Endothelial cell of hepatic sinusoid (primary cell): Measurements from ENCODE around the gene IQGAP2.

Source experiments
- in situ Hi-C: cut with HindIII; loops from 2 replicates; pipeline ENCODE4 v1.10.0; 2017; ENCODE audit warnings: low sequenced_read_pairs

Gene IQGAP2

DNA sequence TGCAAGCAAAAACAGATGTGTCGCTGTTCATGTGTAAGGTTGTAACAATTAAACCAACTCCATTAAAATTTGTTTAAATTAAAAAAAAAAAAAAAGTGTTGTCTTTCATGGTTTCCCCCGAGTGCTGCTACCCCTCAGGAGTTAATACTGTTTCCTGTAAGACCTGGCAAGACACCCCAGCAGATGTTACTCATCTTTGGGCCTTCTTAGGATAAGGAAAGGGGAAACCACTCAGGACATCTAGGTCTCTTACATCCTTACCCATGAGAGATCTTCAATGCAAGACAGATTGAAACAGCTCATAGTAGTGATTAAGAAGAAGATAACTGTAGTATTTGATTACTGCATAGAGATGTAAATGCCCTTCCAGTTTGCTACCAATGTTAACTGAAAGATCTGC lies 279.3 kb downstream of the IQGAP2 start:
- in situ Hi-C loops = no loop called here

DNA sequence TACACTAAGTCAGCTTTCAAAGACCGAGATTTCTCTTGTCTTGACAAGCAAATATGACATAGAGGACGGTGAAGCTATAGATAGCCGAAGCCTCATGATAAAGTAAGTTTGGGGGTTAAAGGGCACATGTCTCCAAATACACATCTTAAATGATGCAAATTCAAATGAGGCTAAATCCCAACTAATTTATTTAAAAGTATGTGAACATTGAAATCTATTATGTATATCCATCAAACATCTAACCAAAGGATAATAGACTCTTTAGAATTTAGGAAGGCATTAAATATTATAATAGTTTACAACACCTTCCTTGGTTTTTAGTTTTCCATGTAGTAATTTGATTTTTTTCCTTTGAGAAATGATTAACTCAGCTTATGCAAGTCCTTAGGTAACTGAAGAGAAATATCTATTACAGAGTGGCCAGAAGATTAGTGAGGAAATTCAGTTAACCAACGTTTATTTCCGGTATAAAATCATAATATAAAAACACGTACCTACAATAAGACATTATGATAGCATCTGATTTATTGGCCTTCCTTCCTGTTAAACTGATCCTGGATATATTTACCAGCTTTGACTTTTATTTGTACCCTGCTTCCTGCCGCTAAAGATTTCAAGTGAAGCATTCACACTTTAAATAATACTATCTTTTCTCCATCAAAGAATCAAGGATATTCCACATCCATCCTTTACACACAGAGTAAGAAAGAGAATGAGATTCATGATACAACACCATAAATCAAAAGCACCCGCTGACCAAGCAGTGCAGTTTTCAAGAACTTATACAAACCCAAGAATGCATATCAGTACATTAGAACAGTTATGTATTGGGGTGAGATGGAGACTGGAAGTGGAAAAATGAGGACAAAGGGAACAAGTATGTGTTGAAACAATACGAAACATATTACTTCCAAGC lies 281.0 kb downstream of the IQGAP2 start:
- in situ Hi-C loops = no loop called here

DNA sequence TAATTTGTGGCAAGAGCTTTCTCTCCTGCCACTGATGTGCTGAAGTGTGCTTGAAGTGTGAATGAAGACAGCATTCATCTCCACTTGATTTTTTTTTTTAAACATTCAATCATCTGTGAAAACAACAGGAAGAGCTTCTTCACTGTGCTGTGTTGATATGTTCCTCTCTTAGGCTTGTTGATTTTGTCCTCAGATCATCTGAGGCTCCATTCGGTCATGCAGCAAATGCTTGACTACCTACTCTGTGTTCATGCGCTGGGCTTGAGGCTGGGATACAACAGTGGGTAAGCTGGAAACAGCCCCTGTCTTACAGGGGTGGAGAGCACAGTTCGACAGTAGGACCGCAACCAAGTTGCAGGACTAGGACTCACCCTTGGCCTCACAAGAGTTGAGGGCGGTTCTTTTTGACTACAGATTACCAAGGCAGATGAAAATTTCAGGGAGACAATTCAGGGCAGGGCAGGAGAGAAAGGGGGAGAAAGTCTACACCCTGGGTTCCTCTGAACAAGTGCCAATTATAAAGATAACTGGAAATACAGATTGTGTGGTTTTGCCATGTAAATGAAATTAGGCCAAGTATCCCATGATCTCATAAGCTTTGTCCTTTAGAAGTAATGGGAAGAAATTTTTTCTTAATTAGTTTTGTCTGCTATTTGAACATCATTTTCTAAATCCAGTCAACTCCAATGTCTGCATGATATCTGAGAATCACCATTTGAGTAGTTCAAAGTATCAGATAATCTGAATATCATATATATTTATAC lies 281.9 kb downstream of the IQGAP2 start:
- in situ Hi-C loops = no loop called here

DNA sequence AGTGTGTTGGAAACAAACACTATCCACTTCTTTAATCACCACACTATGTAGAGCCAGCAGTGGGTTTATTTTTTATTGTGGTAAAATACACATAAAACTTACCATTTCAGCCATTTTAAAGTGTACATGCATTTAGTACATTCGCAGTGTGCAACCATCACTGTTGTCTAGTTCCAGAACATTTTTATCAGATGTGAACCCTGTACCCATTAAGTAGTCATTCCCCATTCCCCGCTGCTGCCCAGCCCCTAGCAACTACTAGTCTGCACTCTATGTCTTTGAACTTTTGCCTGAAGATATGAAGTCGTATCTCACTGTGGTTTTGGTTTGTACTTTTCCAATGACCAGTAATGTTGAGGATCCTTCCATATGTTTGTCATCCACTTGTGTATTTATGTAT lies 282.6 kb downstream of the IQGAP2 start:
- in situ Hi-C loops = no loop called here

DNA sequence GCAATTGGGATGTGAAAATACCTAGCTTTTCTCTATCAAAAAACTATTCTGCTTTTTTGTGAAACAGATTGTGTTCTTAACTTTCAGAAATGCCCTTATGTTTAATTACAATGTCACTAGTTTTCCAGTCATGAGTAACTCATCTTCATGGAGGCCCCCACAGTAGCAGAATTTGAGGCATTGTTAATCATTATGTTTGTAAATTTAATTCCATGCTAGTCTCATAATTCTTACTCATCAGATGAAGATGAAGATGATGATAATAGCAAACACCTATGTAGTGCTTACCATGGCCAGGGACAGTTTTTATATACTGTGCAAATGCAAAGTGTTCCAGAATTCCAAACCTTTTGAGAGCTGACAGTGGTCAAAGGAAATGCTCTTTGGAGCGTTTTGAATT lies 285.1 kb downstream of the IQGAP2 start:
- in situ Hi-C loops = no loop called here

DNA sequence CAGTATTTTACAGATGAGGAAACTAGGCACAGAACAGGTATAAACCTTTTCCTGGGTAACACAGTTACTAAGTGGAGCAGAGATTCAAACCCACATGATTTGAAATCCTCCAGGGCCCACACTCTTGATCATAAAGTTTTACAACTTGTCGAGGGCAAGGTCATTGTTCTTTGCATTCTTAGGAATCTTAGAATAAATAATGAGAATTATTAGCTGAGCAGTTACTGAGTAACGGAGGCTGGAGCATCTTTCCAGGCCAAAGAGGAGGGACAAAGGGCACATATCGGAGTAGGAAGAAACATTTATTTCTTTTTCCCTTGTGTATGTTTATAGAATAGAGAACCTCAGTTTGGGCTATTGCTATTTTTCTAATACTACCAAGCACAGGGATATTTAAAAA lies 285.8 kb downstream of the IQGAP2 start:
- in situ Hi-C loops = no loop called here

DNA sequence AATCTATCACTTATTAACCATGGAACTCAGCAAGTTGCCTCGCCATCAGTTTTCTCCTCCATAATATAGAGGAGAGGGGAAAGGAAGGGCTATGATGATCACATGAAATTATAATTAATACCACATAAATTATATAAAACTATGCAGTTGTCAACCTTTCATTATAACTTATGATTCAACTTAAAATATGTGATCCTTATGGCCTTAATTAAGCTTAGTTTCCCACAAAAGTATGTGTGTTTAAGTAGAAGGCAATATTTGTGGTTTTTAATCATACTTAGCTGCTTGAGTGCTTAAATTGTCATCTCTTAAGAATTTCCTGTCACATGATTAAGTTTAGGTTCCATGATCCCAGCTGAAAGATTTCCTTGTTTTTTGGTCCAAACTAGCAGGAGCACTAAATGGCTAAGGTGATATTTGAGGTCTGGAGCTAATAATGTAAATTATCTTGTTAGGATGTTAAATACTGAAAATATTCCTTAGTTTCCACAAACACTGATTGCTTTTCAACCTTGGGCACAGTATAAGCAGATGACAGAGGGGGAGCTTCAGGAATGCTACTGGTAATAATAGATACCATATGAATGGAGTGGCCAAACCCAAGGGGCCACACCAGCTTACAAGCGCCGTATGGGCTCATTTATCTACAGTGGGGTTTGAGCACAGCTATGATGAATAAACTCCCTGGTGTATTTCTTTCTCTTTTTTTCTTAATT lies 286.4 kb downstream of the IQGAP2 start:
- in situ Hi-C loops = no loop called here

DNA sequence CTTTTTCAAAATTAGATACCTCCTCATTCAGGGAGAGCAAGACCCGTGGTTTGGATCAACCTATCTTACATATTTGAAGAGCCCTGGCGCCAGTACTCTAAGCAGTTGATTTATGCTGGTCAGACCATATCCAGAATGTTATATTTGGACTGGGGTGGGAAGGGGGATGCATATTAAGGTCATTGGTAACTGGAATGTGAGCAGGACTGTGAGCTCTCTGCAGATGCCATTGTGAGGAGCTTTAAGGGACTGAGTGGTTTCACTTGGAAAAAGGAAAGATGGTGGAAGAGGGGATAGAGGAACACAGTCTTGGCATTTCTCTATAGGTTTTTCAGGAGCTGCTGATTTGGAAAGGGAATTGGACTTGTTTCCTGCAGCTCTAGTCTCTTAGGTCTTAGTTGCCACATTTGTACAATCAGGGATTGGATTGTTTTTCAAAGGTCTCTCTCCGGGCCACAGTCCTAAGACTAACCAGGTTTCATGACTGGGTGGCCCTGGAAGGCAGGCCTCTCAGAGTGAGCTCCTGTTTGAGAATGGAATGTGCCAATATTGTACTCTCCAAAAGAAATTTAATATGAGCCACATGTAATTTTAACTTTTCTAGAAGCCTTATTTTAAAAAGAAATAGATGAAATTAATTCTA lies 287.1 kb downstream of the IQGAP2 start:
- in situ Hi-C loops = no loop called here

DNA sequence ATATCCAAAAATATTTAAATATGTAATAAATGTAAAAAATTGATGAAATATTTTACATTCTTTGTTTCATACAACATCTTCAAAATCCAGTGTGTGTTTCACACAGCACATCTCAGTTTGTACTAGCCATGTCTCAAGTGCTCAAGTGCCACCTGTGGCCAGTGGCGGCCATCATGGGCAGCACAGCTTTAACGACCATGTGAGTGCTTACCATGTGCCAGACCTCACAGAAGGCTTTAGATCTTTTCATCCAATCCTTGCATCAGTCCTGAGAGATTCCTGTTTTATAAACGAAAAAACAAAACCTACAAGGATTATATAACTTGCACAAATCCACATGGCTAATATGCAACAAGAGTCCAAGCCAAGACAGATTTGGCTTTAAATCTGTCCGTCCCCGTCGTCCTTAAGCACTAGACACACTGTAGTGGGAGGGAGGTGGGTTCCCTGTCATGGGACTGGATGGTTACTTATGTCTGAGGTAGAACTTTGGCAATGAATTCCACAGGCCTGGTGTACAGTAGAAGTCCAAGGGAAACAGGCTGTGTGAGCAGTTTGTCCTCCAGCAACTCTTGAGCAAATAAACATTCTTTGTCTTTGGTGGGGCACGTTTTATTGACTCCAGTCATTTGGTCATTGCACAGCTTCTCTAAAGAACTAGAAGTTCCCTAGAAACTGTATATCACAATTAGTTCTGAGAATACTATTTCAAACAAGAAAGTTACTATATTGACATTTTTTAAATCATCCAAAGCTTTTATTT lies 287.8 kb downstream of the IQGAP2 start:
- in situ Hi-C loops = no loop called here

DNA sequence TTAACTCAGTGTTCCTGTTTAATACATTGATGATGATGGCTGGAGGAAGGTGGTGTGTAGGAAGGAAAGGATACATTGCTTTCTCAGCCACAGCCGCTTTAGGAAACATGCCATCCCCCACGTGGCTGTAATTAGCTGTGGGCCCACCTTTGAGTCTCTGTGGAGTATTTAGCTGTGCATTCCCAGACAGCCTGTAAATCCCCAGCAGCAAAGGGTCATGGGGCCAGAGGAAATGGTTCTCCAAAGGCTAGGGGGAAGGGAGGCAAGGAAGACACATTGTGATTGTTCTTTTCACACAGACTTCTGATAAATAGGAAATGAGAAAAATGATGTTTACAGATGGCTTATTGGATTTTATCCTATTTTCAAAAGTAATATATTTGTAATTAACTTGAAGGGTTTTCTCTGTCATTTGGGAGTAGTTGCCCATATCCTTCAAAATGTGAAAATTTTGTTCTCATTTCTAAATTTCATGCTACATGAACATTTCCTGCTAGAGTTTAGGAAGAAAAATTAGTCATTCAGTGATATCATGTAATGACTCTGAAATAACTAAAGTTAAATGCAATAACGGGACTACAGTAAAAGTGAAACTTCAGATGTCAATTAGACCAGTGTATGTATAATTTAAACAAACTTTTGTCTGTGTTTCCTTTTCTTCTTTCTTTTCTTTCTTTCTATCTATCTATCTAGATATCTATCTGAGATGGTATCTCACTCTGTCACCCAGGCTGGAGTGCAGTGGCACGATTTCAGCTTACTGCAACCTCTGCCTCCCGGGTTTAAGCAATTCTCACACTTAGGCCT lies 288.6 kb downstream of the IQGAP2 start:
- in situ Hi-C loops = no loop called here

DNA sequence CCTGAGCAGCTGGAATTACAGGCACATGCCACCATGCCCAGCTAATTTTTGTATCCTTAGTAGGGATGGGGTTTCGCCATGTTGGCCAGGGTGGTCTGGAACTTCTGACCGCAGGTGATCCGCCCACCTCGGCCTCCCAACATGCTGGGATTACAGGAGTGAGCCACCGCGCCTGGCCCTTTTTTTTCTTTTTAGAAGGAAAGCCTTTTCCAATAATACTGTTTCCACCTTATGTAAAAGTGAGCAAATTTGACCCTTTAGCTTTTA lies 289.1 kb downstream of the IQGAP2 start:
- in situ Hi-C loops = no loop called here

DNA sequence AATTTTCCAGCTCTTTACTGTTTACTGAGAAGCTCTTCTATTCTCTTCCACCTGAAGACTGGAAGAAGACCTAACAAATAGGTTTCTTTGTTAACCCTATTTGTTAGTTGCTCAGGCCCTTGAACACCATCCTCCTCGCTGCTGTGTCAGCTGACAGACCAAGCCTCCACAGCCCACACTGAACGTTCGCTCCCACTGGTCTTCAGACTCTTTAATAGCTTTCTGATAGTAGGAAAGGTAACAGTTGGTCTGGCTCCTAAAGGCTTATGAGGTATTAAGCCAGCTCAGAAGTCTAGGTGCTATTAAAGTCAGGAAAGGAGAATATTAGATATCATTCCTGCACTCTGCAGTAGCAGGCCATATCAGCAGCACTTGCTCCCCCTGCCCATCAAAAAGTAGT lies 289.6 kb downstream of the IQGAP2 start:
- in situ Hi-C loops = no loop called here

DNA sequence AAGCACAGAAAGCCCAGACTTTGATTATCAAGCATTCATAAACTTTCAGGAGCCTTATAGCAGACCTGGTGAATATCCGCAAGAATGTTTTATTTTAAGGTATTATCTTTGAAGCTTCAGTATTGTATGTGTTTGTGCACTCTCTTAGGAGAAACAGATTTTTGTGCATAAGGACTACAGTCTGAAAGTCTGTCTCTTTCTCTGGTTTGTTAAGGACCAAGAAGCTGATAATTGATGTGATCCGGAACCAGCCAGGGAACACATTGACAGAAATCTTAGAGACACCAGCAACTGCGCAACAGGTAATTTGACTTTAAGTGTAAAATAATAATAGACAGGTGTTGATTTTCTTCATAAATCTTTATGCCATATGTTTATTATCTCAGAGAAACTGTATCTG lies 290.1 kb downstream of the IQGAP2 start:
- in situ Hi-C loops = no loop called here

DNA sequence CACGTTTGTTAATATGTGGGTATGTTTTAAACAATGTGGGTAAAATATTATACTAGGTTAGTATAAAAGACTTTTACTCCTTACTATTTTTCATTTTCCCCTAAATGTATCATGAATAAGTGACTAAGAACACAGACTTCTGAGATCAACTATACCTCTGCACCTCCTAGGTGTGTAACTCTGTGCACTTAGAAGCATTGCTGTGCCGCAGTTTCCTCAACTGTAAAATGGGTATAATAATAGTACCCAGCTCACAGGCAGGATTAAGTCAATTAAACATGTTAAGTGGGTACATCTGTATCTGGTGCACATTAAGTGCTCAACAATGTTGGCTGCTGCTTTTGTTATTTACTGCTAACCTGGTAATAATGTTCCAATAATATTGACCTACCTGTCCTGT lies 291.2 kb downstream of the IQGAP2 start:
- in situ Hi-C loops = no loop called here

DNA sequence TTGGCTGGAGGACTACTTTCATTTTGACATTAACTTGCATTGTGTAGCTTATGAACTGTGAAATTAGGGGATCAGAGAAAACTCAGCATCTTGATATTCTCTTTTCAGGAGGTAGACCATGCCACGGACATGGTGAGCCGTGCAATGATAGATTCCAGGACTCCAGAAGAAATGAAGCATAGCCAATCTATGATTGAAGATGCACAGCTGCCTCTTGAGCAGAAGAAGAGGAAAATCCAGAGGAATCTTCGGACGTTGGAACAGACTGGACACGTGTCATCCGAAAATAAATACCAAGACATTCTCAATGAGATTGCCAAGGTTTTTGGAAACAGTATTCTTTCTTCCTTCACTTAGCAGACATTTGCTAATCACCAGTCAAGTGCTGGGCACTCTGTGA lies 292.3 kb downstream of the IQGAP2 start:
- in situ Hi-C loops = no loop called here

DNA sequence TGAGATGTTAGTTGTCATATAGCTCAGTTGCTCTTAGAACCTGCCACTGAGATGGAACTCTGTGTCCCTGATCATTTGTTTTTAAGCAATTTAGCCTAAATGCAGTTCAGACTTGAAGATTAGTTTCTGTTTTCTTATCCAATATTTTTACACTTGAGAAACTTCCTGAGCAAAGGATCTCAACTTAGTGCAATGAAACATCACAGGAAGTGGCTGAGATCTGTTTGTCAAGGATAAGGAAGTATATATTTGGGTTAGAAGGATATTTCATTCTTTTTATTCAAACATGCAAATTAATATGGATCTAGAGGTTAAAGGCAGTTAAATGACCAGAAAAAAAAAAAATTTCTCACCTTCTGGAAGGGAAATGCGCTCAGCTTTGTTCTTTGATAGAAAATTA lies 293.2 kb downstream of the IQGAP2 start:
- in situ Hi-C loops = no loop called here

DNA sequence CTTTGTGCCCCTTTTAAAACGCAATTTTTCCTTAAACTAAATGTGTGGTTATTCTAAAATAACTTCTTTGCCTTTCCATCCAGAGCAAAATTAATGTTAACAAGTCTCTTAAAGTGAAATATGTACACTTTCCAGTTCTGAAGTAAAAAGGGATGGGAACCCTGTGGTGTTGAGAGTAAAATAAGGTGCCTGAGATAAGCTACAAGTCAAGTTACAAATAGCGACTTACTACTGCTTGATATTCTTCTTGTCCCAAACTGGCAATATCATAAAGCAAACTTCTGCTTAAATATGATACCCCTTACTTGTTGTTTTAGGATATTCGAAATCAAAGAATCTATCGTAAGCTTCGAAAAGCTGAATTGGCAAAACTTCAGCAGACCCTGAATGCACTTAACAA lies 294.6 kb downstream of the IQGAP2 start:
- in situ Hi-C loops = no loop called here

DNA sequence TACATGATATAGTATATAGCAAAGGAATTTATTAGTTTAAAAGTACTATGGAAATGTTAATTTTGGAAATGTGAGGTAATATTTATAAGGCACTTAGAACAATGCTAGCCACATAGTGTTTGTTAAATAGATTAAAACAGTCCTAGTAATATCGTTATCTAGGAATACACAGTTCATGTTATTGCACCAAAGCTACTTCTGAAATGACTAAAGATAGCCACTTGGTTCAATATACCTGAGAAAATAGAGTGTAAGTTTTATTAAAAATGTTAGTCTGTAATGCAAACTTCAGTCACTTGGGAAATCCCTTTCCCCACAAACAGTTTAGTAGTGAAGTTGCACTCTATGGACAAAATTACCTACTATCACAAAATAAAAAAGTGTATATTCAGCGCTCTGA lies 297.5 kb downstream of the IQGAP2 start:
- in situ Hi-C loops = no loop called here

DNA sequence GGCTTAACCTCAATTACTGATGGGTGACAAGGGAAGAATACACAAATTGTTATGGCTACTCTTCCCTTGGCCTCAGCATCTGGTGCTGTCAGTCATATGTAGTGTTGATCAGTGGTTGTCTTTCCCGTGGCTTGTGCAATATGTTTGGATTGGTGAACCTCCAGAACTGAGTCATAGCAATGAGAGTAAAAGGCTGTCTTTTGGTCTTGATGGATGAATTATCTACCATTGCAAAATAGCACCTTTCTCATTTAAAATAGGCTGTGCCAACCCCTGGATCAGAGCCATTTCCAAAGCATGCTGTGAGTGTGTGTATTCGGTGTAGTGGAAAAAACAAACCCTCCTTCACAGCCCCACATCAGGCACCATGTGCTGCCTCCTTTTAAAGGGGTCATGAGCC lies 298.2 kb downstream of the IQGAP2 start:
- in situ Hi-C loops = no loop called here

DNA sequence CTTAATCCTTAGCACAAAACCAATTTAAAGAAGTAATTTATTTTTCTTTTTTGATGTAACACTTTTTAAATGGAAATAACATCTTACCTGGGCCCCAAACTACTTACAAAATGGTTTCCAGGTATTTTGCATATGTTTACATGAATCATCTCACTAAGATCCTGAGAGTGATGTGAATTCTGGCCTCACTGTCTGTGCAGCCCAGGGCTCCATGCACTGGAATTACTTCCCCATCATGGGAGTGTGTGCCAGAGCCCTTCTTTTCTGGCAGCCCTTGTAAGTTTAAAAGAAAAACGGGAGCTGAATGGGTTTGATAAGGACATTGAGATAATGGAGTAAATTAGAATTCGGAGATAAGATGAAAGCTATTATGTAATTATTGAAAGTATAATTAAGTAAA lies 300.6 kb downstream of the IQGAP2 start:
- in situ Hi-C loops = no loop called here
